Activated CD4-positive, alpha-beta T cell treated with anti-CD3 and anti-CD28 coated beads, Interleukin-2, amount 50 U/mL, for 16 hours (primary cell): ENCODE results near the gene FSIP1.

Experiments used
- DNase-seq: peaks from one replicate; pipeline ENCODE4 v3.0.0-alpha.2; 2020

Gene FSIP1

DNA sequence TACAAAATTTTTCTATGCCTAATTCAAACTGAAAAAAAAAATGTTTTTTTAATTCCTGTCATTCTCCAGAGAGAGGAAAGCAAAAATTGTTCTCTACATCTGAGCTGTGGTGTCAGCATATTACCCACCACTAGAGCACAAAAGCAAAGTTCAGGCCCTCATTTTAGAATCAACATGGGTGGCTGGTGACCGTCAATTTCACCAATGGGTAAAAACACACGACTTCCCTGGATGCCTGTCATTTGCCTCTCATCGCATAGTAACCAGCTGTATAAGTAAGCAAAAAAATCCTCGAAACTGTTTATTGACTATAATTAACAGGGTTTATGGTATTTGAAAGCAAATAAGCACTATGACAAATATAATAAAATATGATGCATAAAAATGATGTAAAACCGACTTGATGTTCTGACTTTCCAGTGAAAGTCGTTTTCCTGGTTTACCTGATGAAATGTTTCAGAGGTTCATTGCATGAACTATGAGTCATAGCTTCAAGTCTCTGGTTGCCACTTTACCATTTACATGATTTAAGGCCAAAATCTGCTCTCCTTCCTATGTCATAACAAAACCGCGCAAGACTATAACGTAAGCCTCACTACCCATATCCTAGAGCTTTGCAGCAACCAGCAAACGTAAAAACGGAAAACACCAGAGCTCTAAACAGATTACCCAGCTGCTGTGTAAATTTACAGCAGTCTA is 141.3 kb downstream of the FSIP1 start:
- peak; percentile 85 for DNase-seq

DNA sequence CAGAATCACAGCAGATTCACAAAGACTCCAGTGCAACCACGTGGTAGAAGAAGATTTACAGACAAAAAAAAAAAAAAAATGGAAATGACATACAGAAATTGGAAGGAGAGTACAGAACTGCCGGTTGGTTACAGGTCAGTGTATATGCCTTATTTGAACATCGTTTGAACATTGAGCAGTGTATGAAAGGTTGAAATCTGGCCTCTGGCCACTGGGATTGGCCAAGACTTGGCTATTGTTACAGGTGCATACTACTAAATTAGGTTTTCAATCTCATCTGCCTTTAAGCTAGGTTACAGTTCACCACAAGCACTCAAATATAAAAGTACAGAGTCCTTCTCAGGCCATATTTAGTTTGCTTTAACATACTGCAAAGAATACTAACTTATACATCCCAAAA is 142.0 kb downstream of the FSIP1 start:
- no peak for DNase-seq

DNA sequence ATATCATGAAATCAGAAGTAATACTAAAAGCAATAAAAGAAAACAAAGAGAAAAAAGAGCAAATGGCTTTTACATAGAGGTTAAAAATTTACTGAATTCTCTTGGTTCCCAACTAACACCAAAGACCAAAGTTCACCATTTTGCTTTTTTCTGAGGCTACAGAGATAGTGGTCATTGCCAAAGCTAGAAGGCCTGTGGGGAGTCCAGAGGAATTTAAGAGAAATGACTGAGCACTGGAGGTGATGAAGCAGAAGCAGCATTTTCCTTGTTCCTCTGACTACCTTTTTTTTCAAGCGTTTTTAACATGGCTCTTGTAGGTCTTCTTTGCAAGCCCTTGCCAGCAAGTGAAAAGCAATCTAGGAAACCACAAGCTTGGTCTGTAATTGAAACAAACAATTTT is 143.6 kb downstream of the FSIP1 start:
- DNase-seq, result no peak

DNA sequence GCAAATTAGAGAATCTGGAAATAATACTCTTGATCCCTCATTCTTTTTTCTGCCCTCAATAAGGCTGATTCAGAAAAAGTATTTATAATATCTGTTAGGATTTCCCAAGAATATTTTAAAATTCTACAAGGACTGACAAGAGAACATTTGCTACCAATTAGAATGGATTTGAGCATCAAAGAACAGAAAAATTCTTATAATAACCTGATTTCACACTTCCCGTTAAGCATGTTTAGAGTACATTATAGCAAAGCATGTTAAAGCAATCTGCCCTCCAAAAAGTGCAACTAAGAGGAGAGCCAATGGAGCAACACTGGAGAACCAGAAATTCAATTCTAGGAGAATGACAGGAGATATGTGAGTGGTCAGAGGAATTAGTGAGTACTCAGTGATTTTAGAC is 144.6 kb downstream of the FSIP1 start:
- no peak for DNase-seq

DNA sequence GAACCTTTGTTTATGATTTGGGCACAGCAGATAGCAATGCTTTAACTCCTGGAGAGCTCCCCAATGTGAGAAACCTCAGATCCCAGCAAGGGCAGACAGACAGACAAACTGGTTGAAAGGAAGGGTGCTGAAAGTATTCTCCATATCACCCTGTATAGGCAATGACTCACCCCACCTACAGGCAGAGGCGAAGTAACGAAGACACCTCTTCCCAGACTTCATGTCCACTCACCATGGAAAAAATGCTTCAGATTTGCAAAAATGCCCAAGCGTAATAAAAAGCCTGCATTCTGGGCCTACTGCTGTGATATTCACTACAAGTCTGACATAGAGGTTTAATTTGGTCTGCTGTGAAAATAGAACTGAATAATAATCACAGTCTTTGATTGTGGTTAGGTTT is 151.3 kb downstream of the FSIP1 start:
- DNase-seq, result no peak

DNA sequence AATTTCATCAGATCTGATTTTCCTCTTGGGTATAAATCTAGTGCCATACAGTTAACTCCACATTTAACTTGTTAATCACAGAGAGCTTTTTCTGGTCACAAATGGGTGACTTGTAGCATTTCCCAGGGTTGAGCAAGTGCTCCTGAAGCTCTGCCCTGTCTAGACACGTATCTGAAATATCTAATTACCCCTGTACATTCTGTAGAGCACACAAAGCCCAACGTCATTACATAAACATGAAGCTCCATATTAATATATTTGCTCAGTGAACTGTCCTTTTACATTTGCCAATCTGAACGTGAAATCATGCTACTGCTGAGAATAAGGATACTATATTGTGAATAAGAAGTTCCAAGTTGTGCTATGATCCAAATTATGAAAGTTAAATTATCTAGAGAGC is 152.7 kb downstream of the FSIP1 start:
- DNase-seq, result no peak

DNA sequence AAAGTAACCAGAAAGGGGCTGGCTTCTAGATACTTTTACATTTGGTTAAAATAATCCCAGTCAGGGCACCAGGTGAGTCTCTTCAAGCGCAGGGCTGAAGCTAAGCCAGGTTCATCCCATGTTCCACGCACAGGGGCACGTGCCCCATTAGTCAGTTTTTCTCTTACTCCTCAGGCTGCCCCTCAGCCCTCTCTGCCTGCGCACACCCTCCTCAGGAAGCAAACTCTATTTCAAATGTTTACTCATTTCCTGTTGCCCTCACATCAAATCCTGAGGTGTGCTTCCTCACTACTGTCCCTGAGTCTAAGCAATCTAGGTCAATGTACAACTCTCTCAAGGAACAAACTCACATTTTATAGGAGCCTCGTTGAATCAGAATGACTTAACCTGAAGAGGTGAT is 153.3 kb downstream of the FSIP1 start:
- peak; percentile 82 for DNase-seq

DNA sequence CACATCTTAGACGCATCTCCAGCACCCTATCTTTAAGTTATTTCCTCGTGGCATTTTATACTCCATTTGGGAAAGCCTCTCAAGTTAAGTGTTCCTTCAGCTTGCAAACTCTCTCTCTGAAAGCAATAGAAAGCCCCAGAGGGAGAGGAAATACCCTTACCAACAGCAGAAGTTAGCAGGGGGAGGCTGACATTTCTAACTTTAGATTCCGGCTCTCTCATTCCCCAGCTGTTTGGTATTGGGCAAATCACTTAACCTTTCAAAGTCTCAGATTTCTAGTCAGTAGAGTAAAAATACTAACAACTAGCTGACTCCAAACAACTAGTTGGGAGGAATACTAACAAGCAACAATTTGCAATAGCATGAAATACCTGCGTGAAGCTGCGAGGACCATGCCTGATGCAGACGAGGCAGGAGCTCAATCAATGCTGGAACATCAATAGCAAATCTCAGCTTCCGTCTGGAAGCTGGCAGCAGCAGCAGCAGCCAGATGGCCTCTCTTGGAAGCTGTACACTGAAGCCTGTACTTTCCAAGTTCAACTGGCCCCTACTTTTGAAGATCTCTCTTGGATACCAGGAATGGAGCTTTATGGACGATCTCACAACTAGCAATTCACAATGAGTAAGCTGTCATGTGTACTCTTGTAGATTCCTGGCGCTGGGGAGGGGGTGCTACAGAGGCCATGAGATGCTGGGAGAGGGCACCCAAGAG is 153.9 kb downstream of the FSIP1 start:
- DNase-seq, result no peak

DNA sequence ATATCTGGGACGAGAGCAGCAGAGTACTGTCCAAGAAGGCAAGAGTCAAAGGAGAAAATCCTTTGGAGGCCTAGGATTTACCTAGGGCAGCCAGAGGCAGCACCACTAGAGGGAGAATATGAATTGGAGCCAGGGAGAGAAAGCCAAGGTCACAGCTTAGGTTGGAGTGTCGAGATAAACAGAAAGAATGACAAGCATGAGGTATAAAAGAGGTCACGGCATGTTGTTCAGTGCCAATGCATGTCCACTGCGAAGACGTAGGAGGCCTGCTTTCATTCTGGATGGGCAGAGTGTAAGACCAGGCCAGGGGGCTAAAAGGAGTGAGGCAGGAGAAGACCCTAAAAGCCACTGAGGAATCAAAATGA is 154.5 kb downstream of the FSIP1 start:
- DNase-seq, result no peak

DNA sequence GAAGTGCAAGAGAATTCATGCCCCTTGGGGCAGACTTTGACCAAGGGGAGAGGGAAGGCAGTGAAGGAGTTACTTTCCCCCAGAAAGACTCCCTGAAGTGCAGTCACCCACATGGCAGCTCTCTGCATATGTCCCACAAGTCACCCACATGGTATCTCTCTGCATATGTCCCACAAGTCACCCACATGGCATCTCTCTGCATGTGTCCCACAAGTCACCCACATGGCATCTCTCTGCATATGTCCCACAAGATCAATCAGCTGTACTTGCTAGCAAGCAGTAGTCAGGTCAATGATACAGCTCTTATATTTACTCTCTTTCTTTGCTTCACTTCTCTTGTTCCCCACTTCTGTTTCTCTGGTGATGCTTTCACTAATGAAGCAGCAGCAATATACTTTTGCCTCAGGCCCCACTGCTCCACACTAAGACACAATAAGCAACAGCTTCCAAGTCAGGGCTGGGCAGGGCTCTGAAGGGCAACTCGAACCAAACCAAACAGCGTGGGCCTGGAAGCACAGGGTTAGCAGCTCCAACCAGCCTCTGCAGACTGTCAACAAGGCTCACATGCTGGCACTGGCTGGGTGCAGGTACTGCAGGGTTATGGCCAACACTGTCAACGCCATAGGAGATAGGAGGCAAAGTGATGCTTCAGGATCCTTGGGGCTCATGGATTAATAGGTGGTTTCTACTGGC is 155.0 kb downstream of the FSIP1 start:
- no peak for DNase-seq

DNA sequence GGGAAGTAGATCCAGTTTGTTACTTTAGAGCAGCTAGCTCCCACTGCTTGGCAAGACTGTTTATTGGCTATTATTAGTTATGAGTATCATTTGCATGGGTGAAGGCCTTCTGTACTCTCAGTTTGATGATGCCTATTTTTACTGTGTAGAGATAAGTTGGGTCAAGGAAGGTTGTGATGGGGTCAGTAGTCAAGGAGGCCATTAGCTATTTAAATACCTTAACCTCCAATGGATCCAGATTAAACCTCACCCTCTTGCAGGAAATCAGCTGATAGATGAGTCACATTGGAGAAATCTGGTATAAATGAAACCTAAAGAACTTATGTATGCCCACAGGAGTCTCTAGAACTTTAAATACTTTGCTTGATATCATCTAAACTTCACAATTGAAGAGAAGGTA is 156.8 kb downstream of the FSIP1 start:
- DNase-seq, result no peak

DNA sequence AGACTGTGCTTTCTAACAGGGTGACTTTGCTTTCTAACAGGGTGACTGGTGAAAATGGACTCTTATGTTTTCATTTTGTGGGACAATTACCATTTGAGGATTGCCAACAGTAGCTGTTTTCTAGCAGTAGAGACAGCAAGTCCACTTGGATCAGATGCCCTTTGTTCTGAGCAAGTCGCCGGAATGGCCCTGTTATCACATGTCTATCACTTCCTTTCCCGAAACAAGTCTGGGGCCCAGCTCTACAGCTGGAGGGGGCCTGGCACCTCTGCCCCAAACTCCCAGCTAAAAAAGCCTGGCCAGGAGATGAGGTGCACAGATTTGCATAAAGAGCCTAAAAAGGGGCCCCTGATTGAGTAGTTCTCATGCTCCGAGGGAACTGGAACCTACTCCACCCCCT is 157.2 kb downstream of the FSIP1 start:
- DNase-seq, result no peak

DNA sequence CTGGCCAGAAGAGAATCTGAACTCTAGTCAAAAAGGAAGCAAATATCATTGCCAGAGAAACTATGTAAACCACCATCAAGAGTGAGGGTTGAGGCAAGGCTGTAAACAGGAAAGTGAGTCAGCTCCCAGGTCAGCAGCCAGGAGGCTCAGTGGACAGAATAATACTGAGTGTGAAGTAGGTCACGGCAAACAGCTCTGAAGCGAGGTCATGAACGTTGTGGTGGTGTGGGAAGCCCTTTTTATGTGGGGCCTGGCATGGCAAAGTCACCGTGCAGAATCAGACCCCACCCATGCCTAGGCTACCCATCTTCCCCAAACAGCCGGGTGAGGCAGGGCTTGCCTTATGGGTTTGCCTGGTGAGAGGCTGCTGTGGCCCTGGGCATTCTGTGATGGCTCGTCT is 157.8 kb downstream of the FSIP1 start:
- peak; percentile 90 for DNase-seq

DNA sequence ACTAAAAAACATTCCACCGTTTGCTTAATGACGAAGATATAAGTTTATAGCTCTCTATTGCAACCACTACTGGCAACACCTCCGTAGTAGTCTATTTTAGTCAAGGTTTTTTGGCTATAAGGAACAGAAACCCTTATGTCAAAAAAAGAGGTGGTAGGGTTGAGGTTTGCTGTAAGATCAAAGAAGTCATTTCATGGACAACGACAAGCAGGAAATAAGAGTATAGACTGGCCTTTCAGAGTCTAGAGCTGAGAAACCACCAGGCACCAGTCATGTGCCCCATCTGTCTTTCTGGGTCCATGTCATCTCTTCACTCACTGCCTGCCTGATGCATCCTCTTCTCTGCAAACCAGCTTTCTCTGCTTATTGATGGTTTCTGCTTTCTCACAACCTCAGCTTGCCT is 159.1 kb downstream of the FSIP1 start:
- peak; percentile 82 for DNase-seq

DNA sequence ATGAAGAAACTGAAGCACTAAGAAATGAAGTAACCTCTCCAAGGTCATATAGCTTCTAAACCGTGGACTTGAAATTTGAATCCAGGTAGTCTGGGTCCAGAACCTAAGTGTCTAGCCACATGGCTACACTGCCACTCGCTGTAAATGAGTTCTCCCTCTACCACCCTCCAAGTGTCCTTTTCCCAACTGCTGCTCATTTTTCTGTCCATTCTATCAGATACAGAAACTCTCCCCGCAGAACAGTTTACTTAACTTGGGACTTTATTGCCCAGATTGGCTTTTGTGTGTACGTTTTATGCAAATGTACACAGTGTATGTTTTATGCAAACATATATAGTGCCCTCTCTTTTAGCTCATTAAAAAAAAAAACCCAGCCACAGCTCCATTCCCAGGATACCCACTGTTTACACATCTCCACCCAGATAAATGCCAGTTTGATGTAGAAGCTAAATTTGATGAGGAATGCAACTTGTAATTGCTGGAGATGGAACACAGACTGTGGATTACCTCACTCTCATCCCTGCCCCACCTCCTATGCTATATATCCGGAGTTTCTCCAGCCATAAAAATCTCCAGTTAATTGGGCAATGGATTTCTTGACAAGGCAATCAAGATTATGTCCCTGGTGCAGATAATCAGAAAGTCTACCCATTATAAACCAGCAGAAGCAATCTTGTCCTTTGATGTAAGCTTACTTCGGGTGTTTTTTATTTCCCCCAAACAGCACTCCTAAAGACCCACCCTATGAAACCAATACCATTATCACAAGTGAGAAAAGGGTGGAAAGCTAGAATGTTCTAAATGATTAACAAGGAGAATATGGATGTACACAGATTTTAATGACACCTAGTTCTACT is 159.8 kb downstream of the FSIP1 start:
- DNase-seq, result no peak

DNA sequence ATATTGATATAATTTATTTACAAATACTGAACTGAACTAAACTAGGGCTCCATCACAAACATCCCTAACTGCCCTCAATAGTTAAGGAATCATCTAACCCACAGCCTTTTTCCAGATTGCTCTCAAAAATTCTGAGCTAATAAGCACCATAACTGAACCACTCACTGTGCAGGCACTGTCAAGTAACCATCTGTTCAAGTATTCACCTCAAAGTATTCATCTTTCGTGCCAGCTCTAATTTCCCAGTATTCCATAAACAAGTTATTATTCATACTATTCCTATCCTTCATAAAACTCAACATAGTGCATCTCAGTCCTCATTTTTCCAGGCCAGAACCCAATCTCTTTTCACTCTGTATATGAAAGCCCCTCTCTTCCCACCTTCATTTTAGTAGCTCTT is 160.7 kb downstream of the FSIP1 start:
- DNase-seq, result no peak

DNA sequence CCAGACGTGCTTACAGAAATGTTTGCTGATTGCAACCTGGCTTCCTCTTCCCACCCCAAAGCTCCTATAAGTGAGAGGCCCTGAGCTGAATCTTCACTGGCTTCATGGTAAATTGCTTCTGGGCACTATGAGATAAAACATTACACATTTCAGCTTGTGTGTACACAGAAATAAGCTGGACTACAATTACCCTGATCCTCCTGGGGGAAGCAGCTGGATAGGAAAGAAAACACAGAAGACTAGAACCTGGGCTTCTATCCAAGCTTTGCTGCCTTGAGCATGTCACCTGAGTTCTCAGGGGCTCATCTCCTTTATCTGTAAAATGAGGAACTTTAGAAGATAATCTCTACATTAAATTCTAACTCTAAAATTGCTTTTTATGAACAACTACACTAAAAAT is 161.4 kb downstream of the FSIP1 start:
- no peak for DNase-seq

DNA sequence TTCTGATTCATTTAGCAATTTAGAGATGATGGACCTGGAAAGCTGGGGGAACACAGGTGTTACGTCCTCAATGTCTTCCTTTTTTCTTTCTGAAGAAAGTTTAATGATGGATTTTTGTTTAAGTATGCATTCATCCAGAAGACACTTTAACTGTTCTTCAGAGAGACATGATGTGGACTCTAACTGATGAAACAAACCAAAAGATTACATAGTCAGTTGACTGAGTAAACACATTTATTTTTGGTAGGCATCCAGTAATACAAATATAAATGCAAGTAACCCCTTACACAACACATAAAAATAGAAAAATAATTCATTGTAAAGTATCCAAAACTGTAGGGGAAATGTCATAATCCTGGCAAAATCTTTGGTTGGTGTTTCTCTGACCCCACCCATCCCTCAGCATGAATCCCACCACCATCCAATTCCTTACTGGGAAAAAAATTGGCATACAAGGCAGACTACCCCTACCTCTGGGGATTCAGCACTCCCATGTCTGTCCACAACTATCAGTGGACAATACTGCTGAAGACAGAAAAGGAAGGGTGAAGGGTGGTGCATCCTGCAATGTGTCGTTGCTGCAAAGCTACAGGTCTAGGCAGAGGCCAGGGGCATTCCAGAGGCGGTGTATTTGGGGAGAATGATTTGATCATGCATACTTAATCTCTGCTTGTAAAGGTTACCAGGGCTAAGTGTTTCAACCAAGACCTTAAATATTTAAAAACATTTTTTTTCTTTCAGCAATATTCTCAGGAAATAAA is 164.4 kb downstream of the FSIP1 start:
- no peak for DNase-seq

DNA sequence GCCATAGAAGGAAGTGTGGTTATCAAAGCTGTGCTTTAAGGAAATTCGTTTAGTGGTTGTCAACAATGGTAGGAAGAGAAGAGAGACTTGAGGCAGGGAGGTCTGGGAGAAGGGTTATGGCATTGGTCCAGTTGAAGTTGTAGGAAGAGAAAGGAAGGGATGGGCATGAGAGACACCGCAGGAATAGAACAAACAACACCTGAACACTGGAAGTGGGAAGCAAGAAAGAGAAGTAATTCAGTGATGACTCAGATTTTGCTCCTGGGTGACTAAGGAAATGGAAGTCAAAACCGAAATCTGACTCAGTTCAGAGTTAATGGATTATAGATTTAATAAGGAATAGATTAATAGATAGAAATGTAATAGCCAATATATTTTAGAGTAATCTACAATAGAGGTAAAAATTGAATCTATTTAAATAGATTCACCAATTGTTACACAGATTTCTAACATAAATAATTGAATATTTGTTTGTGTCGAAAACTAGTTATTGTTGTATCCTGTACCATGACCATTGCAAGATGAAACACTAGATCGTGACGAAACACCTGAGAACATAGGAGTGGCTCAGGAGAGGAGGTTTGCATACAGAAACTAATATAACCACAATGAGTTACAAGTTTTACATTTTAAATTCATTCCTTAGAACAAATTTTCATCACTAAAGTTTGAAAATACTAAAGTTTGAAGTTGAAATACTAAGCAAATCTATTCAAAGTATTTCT is 165.7 kb downstream of the FSIP1 start:
- DNase-seq, result no peak

DNA sequence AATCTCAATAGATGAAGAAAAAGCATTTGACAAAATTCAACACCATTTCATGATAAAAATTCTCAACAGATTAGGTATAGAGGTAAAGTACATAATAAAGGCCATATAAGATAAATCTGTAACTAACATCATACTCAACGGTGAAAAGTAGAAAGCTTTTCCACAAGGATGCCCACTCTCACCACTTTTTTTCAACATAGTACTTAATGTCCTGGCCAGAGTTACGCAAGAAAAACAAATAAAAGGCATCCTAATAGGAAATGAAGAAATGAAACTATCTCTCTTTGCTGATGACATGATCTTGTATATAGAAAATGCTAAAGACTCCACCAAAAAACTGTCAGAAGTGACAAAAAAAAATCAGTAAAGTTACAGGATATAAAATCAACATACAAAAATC is 168.8 kb downstream of the FSIP1 start:
- no peak for DNase-seq

DNA sequence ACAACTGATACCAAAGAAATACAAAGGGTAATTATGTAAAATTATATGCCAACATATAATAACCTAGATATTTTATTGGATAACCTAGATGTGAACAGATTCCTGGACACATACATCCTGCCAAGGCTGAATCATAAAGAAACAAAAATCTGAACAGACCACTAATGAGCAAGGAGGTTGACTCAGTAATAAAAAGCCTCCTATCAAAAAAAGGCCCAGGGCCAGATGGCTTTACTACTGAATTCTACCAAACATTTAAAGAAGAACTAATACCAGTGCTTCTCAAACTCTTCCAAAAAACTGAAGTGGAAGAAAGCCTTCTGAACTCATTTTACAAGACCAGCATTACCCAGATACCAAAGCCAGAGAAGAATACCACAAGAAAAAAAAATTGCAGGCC is 169.4 kb downstream of the FSIP1 start:
- no peak for DNase-seq

DNA sequence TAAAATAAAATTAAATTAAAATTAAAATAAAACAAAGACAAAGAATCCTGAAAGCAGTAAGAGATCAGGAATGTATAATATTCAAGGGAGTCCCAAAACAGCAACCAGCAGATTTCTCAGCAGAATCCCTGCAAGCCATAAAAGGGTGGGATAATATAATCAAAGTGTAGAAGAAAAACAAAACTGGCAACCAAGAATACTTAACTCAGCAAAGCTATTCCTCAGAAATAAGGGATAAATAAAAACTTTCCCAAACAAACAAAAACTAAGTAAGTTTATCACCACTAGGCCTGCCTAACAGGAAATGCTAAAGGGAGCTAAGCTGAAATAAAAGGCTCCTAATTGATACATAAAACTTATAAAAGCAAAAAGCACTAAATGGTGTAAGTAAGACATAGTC is 172.0 kb downstream of the FSIP1 start:
- DNase-seq, result no peak
